Inferior parietal cortex (tissue), 1 donor: ENCODE data around the gene IRF2.

Experiments
- DNase-seq: peaks from one replicate; pipeline ENCODE4 v3.0.0-alpha.2; 2016; ENCODE audit errors: extremely low spot score

Gene IRF2

GRCh38 chr4:184474263-184475095 is at the start of gene IRF2:
Gene IRF2 (minus strand): TSS chr4:184474550. CDS start chr4:184429064, 45,486 bp downstream.
- DNase-seq, result peak; percentile 92

GRCh38 chr4:184515606-184516005 is 41.3 kb upstream of the IRF2 start:
- no peak for DNase-seq

DNA sequence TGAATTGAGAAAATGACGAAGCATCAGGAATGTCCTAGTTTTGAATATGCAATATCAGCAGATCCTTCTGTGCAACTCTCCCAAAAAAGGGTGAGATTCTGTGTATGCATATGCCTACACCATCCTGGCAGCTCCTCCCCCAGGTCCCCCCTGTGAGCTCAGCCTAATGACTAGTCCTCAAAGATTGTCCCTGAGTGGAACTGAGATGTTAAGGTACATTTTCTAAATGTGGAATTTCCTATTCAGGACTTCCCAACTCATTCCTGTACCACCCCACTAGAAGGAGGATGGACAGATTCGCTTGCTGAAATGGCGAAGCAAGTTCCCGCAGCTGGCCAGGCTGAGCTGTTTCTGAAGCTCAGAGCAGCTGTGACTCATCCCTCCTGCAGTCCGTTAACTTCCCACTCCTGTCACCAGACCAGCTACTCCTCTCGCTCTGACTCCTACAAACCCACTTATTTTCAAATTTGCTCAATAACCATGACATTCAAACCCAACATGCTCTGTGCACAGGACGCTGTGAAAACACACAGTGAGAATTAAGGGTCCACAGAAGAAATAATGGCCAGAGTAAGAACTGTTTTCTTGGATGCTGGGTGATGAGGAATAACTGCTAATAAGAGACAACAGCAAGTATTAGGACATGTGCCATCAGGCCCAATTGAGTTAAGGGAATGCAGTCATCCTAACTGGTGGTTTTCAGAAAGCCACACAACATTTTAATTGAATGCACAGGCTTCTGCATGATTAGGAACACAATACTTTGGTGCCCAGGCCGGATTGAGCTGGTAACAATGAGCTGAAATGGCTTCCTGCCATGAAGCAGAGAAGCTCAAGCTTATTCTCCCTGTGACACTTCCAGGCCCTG is 40.0 kb upstream of the IRF2 start:
- DNase-seq, result peak; percentile 76

- DNase-seq, result no peak
Observed at GRCh38 chr4:184513802-184514120, 39.4 kb upstream of the IRF2 start.

GRCh38 chr4:184511156-184511555 is 36.8 kb upstream of the IRF2 start:
- no peak for DNase-seq

GRCh38 chr4:184510401-184510800 is 36.1 kb upstream of the IRF2 start:
- DNase-seq, result no peak

- no peak for DNase-seq
Observed at GRCh38 chr4:184506527-184507121, 32.3 kb upstream of the IRF2 start.

DNA sequence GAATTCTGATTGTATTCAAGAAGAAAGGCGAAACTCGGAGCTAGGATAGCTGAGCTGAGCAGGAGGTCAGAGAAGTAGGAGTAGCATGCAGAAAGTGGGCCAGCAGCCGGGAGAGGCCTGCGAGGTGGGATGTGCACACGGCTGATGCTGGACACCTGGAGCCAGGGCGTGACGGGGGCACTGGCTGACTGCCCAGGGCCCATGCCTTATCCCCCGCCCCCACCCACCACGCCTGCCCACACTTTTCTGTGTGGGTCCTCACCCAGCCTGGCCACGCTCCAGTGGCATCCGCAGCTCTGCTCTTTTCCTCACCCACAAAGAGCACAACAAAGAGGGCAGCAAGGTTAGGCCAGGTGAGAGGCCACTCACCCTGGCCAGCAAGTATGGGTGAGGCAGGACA is 30.0 kb upstream of the IRF2 start:
- DNase-seq, result no peak

DNA sequence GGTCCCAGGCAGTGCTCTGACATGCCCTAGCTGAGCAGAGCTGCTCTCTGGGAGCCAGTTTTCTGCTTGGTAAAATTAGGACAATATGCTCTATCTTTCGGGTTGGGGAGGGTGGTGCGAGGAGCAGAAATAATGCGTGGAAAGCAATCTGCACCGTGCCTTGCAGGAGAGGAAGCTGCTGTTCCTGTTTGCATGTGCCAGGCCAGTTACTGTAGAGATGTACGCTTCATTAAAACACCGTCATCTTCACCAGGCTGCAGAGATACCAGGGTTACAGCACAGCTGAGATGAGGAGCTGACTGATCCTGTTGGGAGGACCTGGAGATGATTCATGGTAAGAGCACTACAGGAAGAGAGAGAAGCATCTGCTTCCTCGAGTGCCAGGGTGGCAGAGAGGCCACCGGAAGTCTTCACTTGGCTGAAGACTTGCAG is 29.5 kb upstream of the IRF2 start:
- DNase-seq, result no peak

DNA sequence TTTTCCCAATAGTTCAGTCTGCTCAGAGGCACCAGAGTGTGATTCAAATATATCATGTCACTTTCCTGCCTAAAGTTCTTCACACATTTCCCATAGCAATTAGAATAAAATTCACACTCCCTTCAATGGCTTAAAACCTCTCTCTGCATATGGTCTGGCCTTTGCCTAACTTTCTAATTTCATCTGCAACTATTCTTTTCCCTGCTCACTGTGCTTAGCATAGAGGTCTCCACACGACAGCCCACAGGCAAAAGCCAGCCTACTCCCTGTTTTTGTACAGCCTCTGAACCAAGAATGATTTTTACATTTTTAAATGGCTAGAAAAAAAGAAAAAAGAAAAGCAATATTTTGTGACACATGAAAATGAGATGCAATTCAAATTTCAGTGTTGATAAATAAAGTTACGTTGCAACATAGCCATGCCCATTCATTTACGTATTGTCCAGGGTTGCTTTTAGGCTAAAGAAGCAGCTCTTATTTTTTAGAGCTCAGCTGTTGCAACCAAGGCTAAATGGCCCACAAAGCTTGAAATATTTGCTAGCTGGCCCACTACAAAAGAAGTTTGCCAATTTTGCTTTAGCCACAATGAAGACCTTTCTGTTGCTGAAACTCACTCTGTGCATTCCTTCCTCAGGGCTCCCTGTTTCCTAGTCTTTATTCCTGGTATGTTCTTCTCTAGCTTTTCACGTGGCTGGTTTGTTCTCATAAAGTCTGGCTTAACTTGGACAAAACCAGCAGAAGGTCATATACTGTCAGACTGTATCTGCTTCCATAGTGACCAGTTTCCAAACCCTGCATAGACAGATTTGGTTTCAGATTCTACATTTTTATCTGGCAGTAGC is 26.6 kb upstream of the IRF2 start:
- no peak for DNase-seq

- DNase-seq, result no peak
Observed at GRCh38 chr4:184499996-184500395, 25.6 kb upstream of the IRF2 start.

DNA sequence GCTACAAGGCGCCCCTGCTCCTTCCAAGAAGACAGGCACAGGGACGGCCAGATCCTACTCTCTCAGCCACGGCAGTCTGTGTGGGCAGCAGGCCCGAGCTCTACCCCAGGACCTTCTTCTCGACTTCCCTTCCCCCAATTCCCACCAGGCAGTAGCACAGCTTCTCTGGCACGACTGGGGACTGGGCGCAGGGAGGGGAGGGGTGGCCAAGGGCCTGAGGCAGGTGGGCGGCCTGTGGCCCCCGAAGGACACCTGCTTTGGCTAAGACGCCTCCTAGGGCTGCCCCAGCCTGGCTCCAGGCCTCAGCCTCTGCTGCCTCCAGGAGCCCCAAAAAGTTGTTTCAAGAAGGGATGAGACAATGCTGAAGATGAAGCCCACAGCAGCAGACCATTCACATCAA is 24.2 kb upstream of the IRF2 start:
- no peak for DNase-seq

DNA sequence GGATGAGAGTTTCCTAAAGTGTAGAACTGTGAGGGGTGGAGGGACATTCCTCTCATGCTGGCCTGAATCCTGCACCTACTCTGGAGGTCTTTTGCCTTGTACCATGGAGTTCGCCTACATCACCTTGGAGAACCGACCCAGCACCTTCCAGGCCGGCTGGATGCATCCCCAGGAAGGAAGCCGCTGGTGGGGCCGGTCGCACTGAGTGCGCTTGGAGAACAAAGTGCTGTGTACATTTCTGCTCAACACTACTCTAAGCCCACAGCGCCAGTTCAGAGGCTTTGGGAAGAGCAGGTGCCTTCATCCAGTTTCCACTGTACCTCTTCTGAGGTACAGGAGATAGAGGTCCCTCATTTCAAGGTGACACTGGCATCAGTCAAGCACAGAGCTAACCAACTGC is 15.4 kb upstream of the IRF2 start:
- no peak for DNase-seq

- DNase-seq, result no peak
Observed at GRCh38 chr4:184487503-184487902, 13.2 kb upstream of the IRF2 start.

- no peak for DNase-seq
Observed at GRCh38 chr4:184485279-184485678, 10.9 kb upstream of the IRF2 start.

DNA sequence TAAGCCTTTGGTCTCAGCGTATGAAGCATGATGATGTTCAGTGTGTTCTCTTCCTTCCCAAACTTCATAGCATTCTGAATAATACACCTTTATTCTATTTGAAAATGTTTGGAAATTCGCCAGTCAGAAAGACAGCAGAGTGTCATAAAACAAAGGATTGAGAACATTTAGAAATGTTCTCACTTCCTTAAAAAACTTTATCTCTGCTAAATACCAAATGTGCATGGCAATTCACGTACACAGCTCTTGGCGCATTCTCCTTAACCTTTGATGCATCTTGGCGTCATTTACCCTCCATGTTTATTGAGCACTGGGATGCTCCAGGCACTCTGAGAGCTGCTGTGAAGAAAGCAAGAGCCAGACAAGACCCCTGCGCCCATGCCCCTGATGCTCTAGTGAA is 7.2 kb upstream of the IRF2 start:
- DNase-seq, result no peak

DNA sequence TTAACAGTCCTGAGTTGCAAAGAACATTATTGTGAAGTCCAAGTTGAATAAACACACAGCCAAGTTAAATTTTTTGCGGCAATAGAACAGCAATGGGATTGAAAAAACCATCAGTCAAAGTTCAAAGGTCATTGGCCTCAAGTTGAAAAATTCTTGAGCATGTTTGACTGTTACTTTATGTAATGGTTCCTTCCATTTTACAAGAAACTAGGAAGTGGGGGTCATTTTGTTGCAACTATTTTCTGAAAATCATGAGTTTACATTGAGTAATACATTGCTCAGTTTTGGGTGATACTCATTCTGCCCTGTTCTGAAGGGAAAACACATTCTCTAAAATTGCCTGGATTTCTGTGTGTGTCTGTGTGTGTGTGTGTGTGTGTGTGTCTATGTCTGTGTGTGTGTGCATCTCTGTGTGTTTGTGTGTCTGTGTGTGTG is 5.2 kb upstream of the IRF2 start:
- no peak for DNase-seq

GRCh38 chr4:184477201-184477999 is 3.0 kb upstream of the IRF2 start:
- DNase-seq, result peak; percentile 85

GRCh38 chr4:184476695-184477094 is 2.3 kb upstream of the IRF2 start:
- DNase-seq, result peak; percentile 32

DNA sequence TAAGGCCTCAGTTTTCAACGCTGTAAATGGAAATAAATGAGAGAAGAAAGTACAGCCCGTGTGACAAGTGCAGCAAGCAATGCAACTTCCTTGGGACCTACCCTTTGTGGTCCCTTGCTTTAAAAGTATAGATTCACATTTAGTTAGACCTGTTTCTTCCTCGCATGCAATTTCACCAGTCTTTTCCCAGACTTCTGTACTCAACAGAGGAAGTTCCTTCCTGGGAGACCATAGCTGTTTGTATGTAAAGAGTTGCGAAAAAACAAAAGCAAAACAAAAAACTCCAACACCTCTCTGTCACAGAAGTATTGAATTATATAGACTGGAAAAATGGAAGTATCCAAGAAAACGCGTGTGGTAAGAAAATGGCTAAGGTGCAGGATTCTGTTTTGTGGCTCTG is 1.1 kb upstream of the IRF2 start:
- no peak for DNase-seq

DNA sequence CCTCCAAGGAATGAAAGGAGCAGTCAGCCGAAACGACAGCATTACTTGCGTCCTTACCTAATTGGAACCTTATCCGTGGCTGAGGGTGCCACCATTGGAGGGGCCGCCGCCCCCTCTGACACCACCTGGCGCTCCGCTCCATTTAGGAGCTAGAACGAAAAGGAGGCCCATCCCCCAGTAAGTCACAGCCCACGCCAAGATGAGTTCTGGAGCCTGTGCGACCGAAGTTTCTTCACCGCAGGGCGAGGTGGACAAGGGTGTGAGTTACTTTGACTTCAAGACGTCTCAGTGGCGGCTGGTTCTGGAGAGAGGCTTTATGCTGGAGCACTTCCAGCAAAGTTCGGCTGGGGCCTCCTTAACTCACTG is 729 bp upstream of the IRF2 start:
- DNase-seq, result peak; percentile 46
